Activated naive CD4-positive, alpha-beta T cell treated with anti-CD3 and anti-CD28 coated beads, Interleukin-2, amount 50 U/mL, for 24 hours (primary cell): ENCODE measurements around the gene MR1.

Experiments used
- H3K27ac Mint-ChIP-seq: one replicate; pipeline ENCODE4 v1.8.0; 2021; ENCODE audit warnings: mild to moderate bottlenecking, mixed read lengths
- H3K27me3 Mint-ChIP-seq: one replicate; pipeline ENCODE4 v1.8.0; 2021; ENCODE audit warnings: mixed read lengths
- H3K36me3 Mint-ChIP-seq: one replicate; pipeline ENCODE4 v1.8.0; 2021; ENCODE audit warnings: mixed read lengths
- H3K4me1 Mint-ChIP-seq: one replicate; pipeline ENCODE4 v1.8.0; 2021; ENCODE audit warnings: mixed read lengths
- H3K4me3 Mint-ChIP-seq: one replicate; pipeline ENCODE4 v1.8.0; 2021; ENCODE audit warnings: mild to moderate bottlenecking, mixed read lengths
- H3K9me3 Mint-ChIP-seq: one replicate; pipeline ENCODE4 v1.8.0; 2021; ENCODE audit warnings: mixed read lengths

MR1 gene

GRCh38 chr1:181091309-181092040 is 57.7 kb downstream of the MR1 start:
- H3K36me3 Mint-ChIP-seq: peaks cover 27% of the 10 kb centered on the region
- H3K27ac Mint-ChIP-seq: peak overlapping the region; percentile 99
- peak overlapping the region; percentile 97 for H3K4me3 Mint-ChIP-seq
- H3K9me3 Mint-ChIP-seq: no peaks in the 10 kb centered on the region
- H3K4me1 Mint-ChIP-seq: peaks cover 45% of the 10 kb centered on the region
- no peaks in the 10 kb centered on the region for H3K27me3 Mint-ChIP-seq

DNA sequence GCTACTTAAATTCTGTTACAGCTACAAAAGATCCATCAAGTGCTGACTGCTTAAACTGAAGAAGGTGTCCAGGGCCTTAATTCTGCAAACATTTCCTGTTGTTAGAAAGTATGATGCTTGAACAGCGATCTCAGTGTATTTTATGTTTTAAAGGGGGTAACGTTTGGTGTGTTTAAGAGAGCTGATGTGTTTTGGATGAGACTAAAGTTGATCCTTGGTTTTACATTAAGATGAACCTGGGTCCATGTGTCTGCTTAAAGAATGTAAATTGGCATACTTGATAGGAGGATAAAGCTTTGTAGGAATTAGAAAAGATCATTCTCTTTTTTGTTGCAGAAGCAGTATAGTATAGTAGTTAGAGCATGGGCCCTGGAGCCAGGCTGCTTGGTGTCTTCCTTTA is 58.3 kb downstream of the MR1 start:
- peaks cover 27% of the 10 kb centered on the region for H3K36me3 Mint-ChIP-seq
- peak overlapping the region; percentile 97 for H3K4me3 Mint-ChIP-seq
- peak overlapping the region; percentile 80 for H3K27ac Mint-ChIP-seq
- no peaks in the 10 kb centered on the region for H3K9me3 Mint-ChIP-seq
- peaks cover 47% of the 10 kb centered on the region for H3K4me1 Mint-ChIP-seq
- H3K27me3 Mint-ChIP-seq: no peaks in the 10 kb centered on the region

- Mint-ChIP-seq H3K36me3 (peaks cover 27% of the 10 kb centered on the region), H3K27me3 (no peaks in the 10 kb centered on the region), H3K27ac (peak overlapping the region; percentile 59), H3K4me3 (peak overlapping the region; percentile 80), H3K9me3 (no peaks in the 10 kb centered on the region), H3K4me1 (peaks cover 46% of the 10 kb centered on the region)
Measured at GRCh38 chr1:181092883-181093458, 59.2 kb downstream of the MR1 start.

DNA sequence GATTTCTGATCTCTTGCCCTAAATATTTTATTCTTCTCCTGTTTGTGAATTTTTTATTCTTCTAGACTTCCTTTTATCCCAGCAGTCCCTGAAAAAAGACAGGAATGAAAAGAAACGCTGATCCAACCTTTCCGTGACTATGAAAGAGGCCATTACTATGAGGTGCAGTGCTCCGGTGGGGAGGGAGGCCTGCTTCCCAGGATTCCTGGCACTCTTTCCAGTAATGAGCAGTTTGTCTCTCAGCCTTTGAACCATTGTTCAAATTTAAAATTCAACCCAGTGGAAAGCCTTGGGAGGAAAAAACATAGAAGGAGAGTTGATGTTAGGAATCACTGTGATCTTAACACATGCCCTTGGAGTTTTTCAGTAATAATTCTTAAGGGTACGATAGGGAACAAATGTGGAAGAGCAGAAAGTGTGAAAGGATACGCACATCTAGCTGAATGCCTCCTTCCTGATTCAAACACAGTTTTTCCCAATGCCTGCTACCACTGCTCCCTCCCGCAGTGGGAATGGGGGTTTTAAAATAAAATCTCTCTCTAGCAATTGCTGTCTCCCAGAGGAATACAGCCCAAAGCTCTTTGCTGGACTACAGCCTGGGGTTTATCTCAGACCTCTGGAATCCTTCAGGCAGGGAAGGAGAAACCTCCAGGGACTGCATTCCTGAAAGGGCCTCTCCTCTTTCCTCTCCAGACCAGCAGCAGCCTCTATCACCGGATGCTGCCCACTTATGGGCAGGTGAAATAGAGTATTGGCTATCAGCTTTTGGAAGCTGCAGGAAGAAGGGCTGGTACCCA is 60.8 kb downstream of the MR1 start:
- Mint-ChIP-seq H3K36me3 (peaks cover 25% of the 10 kb centered on the region), H3K27ac (peak overlapping the region; percentile 79), H3K4me1 (peaks cover 59% of the 10 kb centered on the region), H3K27me3 (no peaks in the 10 kb centered on the region), H3K9me3 (no peaks in the 10 kb centered on the region), H3K4me3 (no peak overlapping the region)

DNA sequence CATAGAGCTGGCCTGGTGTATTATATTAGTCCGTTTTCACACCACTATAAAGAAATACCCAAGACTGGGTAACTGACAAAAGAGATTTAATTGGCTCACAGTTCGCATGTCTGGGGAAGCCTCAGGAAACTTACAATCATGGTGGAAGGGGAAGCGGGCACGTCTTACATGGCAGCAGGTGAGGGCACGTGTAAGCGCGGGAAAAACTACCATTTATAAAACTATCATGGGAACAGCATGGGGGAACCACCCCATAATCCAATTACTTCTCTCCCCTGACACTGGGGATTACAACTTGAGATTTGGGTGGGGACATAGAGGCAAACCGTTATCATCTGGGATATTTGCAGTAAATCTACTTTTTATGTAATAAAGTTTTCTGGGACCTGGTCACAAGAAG is 61.5 kb downstream of the MR1 start:
- Mint-ChIP-seq H3K4me3 (no peak overlapping the region), H3K4me1 (peaks cover 65% of the 10 kb centered on the region), H3K27ac (no peak overlapping the region), H3K36me3 (peaks cover 21% of the 10 kb centered on the region), H3K9me3 (no peaks in the 10 kb centered on the region), H3K27me3 (no peaks in the 10 kb centered on the region)

DNA sequence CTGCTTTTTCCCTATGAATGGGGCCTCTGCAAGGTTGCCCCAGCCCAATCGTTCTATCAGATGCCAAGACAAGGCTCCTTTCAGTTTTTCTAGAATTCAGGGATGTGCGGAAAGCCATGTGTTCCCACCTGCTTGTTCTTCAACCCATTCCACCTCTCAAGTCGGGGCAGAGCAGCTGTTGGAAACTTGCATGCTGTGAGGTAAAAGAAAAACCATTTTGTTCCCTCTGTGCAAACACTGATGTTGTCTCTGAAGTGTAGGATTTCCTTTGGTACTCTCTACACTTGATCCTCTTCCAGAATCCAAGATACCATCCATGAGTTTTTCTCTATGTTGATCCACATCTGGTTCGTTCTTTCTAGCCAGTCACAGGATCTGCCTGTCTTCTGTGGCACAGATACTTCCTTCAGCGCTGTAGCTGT is 62.0 kb downstream of the MR1 start:
- Mint-ChIP-seq H3K27me3 (no peaks in the 10 kb centered on the region), H3K9me3 (peaks cover 2% of the 10 kb centered on the region), H3K4me3 (no peak overlapping the region), H3K36me3 (peaks cover 18% of the 10 kb centered on the region), H3K27ac (no peak overlapping the region), H3K4me1 (peaks cover 71% of the 10 kb centered on the region)

DNA sequence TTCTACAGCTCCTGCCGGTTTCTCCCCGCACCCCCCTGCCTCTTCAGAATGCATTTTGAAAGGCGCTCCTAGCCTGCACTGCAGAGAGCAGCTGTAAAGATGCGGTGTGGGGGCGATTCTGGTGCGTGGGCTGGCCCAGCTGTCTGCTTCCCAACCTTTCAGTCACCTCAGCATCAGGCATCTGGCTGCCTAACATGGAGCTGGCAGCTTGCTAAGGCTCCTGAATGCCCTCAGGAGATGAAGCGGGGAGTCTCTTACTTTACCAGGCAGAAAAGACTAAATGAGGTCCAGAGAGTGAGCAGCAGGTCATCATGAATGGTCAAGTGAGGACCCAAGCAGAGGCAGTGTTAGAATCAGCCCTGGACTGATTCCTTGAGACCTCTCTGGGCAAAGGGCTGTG is 63.5 kb downstream of the MR1 start:
- H3K36me3 Mint-ChIP-seq: peaks cover 8% of the 10 kb centered on the region
- peaks cover 69% of the 10 kb centered on the region for H3K4me1 Mint-ChIP-seq
- H3K4me3 Mint-ChIP-seq: no peak overlapping the region
- no peaks in the 10 kb centered on the region for H3K27me3 Mint-ChIP-seq
- H3K27ac Mint-ChIP-seq: no peak overlapping the region
- peaks cover 4% of the 10 kb centered on the region for H3K9me3 Mint-ChIP-seq

DNA sequence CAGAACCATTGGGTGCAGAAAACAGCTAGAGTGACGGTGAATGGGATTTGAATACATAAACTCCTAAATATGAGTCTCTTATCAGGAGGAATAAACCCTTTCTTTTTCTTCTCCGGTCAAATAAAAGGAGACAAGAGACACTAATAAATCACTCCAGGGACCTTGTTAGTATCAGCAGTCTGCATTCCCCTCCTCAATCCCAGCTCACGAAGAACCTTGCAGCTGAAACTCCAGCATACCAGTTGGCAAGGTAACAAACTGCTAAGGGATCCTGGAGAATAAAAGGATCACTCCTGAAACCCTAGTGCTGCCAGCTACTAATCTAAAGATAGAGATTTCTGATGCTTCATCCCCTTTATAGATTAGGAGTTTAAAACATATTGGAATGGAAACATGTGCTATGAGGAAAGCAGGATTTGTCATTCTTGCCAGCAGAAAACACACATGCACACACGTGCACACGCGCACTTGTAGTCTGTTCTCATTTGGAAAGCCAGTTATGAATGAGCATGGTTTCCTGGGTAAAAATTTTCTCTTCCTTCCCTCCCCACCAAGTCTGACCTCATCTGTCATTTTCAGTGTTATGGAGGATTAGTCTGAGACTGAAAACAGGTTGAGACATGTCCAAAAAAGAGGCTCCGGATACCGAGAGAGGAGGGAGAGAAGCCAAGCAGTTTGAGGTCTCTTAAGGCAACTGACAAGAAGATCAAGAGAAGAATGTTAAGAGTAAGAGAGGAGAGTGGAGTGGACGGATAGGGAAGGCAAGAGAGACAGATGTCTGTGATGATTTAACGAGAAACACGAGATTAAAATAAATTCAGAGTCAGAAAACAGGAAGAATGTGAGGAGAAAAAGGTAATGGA is 65.6 kb downstream of the MR1 start:
- H3K36me3 Mint-ChIP-seq: peaks cover 2% of the 10 kb centered on the region
- peak overlapping the region; percentile 97 for H3K27ac Mint-ChIP-seq
- no peaks in the 10 kb centered on the region for H3K27me3 Mint-ChIP-seq
- H3K4me3 Mint-ChIP-seq: peak overlapping the region; percentile 83
- H3K4me1 Mint-ChIP-seq: peaks cover 77% of the 10 kb centered on the region
- peaks cover 4% of the 10 kb centered on the region for H3K9me3 Mint-ChIP-seq

GRCh38 chr1:181100015-181100905 is 66.5 kb downstream of the MR1 start:
- peaks cover 80% of the 10 kb centered on the region for H3K4me1 Mint-ChIP-seq
- H3K9me3 Mint-ChIP-seq: peaks cover 4% of the 10 kb centered on the region
- peak overlapping the region; percentile 97 for H3K27ac Mint-ChIP-seq
- no peaks in the 10 kb centered on the region for H3K27me3 Mint-ChIP-seq
- peak overlapping the region; percentile 83 for H3K4me3 Mint-ChIP-seq
- no peaks in the 10 kb centered on the region for H3K36me3 Mint-ChIP-seq

DNA sequence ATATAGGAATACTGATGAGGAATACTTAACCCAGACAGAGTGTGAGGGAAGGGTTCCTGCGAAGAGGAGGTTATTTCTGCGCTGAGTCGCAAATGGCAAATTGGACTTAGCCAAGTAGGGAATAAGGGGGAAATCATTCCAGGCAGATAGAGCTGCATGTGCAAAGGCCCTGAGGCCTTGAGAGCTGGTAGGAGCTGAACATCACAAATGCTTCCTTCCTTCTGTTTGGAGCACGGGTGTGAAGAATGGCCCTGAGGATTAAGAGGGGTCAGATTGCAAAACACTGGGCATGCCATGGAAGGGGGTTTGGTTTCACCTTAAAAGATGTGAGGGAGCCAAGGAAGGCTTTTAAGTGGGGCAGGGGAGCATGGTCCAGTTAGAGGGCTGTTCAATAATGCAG is 67.2 kb downstream of the MR1 start:
- Mint-ChIP-seq H3K4me3 (peak overlapping the region; percentile 83), H3K27me3 (no peaks in the 10 kb centered on the region), H3K27ac (peak overlapping the region; percentile 97), H3K9me3 (peaks cover 4% of the 10 kb centered on the region), H3K36me3 (no peaks in the 10 kb centered on the region), H3K4me1 (peaks cover 83% of the 10 kb centered on the region)

DNA sequence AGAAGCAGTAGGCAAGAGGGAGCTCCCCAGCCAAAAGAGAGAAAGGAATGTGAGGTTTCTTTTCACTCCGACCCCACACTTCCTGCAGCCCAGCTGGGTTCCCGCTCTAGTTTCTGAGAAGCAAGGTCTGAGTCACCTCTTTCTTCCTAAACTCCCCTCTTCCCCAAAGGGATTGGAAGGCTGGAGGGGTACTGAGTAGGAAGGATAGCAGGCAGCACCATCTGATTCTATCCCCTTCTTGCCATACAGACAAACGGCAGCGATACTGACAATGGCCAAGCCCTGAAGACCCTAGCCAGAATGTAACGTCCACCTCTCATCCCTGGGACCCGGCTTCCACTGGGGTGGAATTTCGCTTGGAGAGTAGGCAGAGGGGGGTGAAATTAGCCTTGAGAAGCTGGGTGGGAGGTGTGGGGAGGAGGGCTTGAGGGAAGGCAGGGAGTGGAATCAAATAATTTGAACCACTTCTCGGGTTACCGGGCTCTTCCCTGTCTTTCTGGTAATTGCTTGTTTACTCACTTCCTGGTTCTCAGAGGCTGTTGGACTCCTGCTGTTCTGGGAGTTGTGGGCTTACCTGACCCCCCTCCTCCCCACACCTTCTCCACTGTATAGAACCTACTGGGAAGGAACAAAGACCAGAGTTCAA is 67.9 kb downstream of the MR1 start:
- Mint-ChIP-seq H3K27ac (peak overlapping the region; percentile 42), H3K4me3 (no peak overlapping the region)

GRCh38 chr1:181102841-181103240 is 69.1 kb downstream of the MR1 start:
- Mint-ChIP-seq H3K4me1 (peaks cover 83% of the 10 kb centered on the region), H3K27me3 (no peaks in the 10 kb centered on the region), H3K36me3 (no peaks in the 10 kb centered on the region), H3K4me3 (no peak overlapping the region), H3K27ac (no peak overlapping the region), H3K9me3 (peaks cover 4% of the 10 kb centered on the region)

More for the DNA sequence above, 67.9 kb downstream of the MR1 start:
- Mint-ChIP-seq H3K4me1 (peaks cover 84% of the 10 kb centered on the region), H3K9me3 (peaks cover 4% of the 10 kb centered on the region), H3K36me3 (no peaks in the 10 kb centered on the region), H3K27me3 (no peaks in the 10 kb centered on the region)

DNA sequence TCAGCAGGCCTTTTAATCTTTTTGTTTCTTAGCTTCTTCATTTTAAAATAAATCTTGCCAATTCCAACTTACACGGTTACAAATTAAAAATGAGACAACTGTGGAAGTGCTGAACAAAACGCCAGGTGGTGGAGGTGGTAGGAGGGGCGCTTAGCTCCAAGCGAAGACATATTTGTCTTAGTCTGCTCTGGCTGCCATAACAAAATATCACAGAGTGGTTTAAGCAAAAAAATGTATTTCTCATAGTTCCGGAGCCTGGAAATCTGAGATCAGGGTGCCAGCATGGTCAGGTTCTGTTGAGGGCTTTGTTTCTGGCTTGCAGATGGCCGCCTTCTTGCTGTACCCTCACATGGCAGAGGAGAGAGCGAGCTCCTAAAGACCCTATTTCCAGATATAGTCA is 69.6 kb downstream of the MR1 start:
- Mint-ChIP-seq H3K27ac (no peak overlapping the region), H3K36me3 (no peaks in the 10 kb centered on the region), H3K4me1 (peaks cover 83% of the 10 kb centered on the region), H3K9me3 (peaks cover 4% of the 10 kb centered on the region), H3K27me3 (no peaks in the 10 kb centered on the region), H3K4me3 (peak overlapping the region; percentile 15)
